SK-N-SH (cell line): ENCODE measurements around the gene IZUMO4.
"Not testable (repeated sequence)": the region's sequence is repeated elsewhere in the genome, so short reads cannot be mapped to it uniquely, and the experiment has no call there.

ENCODE experiments used
- RAD21 ChIP-seq: IDR thresholded peaks from 2 replicates; pipeline ENCODE4 v1.6.1; 2012; ENCODE audit warnings: mild to moderate bottlenecking, low read length
- RXRA ChIP-seq: IDR thresholded peaks from 2 replicates; pipeline ENCODE4 v1.4.0; 2012; ENCODE audit warnings: low read depth, mild to moderate bottlenecking, borderline replicate concordance
- TF ChIP-seq, protein P1 (sequence below): fragments of 200-600 bp; sonication (generic); IDR thresholded peaks from 2 replicates; pipeline ENCODE4 v1.6.1; 2017; ENCODE audit warnings: antibody characterized with exemption, mild to moderate bottlenecking, moderate library complexity

DNA sequence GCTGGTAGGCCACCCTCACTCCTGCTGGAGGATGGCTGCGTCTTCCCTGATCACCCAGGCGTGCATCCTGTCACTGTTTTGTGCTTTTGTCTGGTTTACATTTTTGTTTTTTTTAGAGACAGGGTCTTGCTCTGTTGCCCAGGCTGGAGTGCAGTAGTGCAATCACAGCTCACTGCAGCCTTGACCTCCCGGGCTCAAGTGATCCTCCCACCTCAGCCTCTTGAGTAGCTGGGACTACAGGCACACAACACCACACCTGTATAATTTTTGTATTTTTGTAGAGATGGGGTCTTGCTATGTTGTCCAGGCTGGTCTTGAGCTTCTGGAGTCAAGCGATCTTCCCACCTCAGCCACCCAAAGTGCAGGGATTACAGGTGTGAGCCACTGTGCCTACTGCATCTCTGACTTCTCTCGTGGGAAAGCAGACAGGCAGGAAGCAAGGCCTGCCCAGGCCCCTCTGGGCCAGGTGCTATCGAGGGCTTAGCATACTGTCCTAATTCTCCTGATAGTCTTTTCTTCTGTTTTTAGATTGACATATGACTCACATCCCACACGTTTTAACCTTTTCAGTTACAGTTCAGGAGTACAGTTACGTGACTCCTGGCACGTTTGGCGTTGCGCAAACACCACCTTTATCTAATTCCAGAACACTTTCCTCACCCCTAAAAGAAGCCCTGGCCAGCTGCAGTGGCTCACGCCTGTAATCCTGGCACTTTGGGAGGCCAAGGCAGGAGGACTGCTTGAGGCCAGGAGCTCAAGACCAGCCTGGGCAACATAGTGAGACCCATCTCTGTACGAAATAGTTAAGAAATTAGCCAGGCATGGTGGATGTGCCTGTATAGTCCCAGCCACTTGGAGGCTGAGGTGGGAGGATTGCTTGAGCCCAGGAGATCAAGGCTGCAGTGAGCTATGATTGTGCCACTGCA lies 9.8 kb upstream of the IZUMO4 start:
- TF ChIP-seq RXRA, RAD21: not testable (repeated sequence)
- TF ChIP-seq, protein P1, sequence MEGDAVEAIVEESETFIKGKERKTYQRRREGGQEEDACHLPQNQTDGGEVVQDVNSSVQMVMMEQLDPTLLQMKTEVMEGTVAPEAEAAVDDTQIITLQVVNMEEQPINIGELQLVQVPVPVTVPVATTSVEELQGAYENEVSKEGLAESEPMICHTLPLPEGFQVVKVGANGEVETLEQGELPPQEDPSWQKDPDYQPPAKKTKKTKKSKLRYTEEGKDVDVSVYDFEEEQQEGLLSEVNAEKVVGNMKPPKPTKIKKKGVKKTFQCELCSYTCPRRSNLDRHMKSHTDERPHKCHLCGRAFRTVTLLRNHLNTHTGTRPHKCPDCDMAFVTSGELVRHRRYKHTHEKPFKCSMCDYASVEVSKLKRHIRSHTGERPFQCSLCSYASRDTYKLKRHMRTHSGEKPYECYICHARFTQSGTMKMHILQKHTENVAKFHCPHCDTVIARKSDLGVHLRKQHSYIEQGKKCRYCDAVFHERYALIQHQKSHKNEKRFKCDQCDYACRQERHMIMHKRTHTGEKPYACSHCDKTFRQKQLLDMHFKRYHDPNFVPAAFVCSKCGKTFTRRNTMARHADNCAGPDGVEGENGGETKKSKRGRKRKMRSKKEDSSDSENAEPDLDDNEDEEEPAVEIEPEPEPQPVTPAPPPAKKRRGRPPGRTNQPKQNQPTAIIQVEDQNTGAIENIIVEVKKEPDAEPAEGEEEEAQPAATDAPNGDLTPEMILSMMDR: not testable (repeated sequence)
